Neuronal stem cell (in vitro differentiated cells): ENCODE results near the gene ZSCAN31.

Experiments used
- DNase-seq: peaks from one replicate; pipeline ENCODE4 v3.0.0-alpha.2; 2013; ENCODE audit warnings: low spot score
- H2AFZ ChIP-seq: one replicate; pipeline ENCODE4 v1.6.1; 2013; ENCODE audit warnings: mild to moderate bottlenecking, low read length, inconsistent platforms
- H2AK5ac ChIP-seq: 2 replicates; pipeline ENCODE4 v1.6.1; 2013; ENCODE audit warnings: low read depth, mild to moderate bottlenecking, inconsistent platforms, low read length, moderate library complexity, mixed read lengths
- H2BK120ac ChIP-seq: 2 replicates; pipeline ENCODE4 v1.6.1; 2013; ENCODE audit warnings: low read depth, mild to moderate bottlenecking, inconsistent platforms, low read length, moderate library complexity, mixed read lengths
- H2BK12ac ChIP-seq: one replicate; pipeline ENCODE4 v1.6.1; 2013; ENCODE audit warnings: low read length, inconsistent platforms
- H2BK15ac ChIP-seq: 2 replicates; pipeline ENCODE4 v1.6.1; 2013; ENCODE audit warnings: mild to moderate bottlenecking, low read length, inconsistent platforms, mixed read lengths
- H2BK5ac ChIP-seq: one replicate; pipeline ENCODE4 v1.6.1; 2013; ENCODE audit warnings: inconsistent platforms, mild to moderate bottlenecking, low read length, moderate library complexity
- H3K14ac ChIP-seq: one replicate; pipeline ENCODE4 v1.6.1; 2013; ENCODE audit warnings: low read length, inconsistent platforms
- H3K18ac ChIP-seq: 2 replicates; pipeline ENCODE4 v1.6.1; 2013; ENCODE audit warnings: low read length, inconsistent platforms
- H3K23ac ChIP-seq: 2 replicates; pipeline ENCODE4 v1.6.1; 2013; ENCODE audit warnings: low read depth, mild to moderate bottlenecking, mixed read lengths, low read length, inconsistent platforms; ENCODE audit not compliant: poor library complexity
- H3K27ac ChIP-seq: replicated peaks from 3 replicates; pipeline ENCODE4 v1.5.1; 2013; ENCODE audit warnings: low read length, inconsistent platforms
- H3K27me3 ChIP-seq, 3 experiments: 2 replicates each; pipeline ENCODE4 v1.6.1; 2013; ENCODE audit warnings: low read length in 3 of 3, mild to moderate bottlenecking in 2 of 3, inconsistent platforms in 1 of 3, low read depth in 1 of 3, mixed read lengths in 1 of 3, moderate library complexity in 1 of 3; ENCODE audit not compliant: control insufficient read depth in 3 of 3, insufficient read depth in 3 of 3
- H3K36me3 ChIP-seq, 2 donors: replicated peaks in 1 of 2; 2 replicates each; pipeline ENCODE4 v1.6.1; 2013; ENCODE audit warnings: low read length in 2 of 2; ENCODE audit not compliant: control insufficient read depth in 2 of 2, insufficient read depth in 2 of 2
- H3K4ac ChIP-seq: 2 replicates; pipeline ENCODE4 v1.6.1; 2013; ENCODE audit warnings: inconsistent platforms, mild to moderate bottlenecking, low read length, moderate library complexity
- H3K4me1 ChIP-seq, 2 donors: 1 replicate in 1 of 2; 2 replicates in 1 of 2; pipeline ENCODE4 v1.6.1; 2013; ENCODE audit warnings: low read length in 2 of 2, low read depth in 1 of 2; ENCODE audit not compliant: control insufficient read depth in 2 of 2, insufficient read depth in 1 of 2
- H3K4me2 ChIP-seq: one replicate; pipeline ENCODE4 v1.6.1; 2013; ENCODE audit warnings: mild to moderate bottlenecking, low read length, inconsistent platforms; ENCODE audit not compliant: insufficient read depth, poor library complexity, severe bottlenecking
- H3K4me3 ChIP-seq, 2 donors: 2 replicates each; pipeline ENCODE4 v1.5.1; 2013; ENCODE audit warnings: low read length in 2 of 2, mild to moderate bottlenecking in 2 of 2, inconsistent platforms in 1 of 2, moderate library complexity in 1 of 2
- H3K79me1 ChIP-seq: one replicate; pipeline ENCODE4 v1.6.1; 2013; ENCODE audit warnings: low read depth, mild to moderate bottlenecking, inconsistent platforms, low read length, moderate library complexity
- H3K9ac ChIP-seq: one replicate; pipeline ENCODE4 v1.6.1; 2013; ENCODE audit warnings: mild to moderate bottlenecking, low read depth, low read length, inconsistent platforms; ENCODE audit not compliant: poor library complexity
- H3K9me3 ChIP-seq, 2 donors: replicated peaks in 1 of 2; 2 replicates each; pipeline versions ENCODE3 to v1.6.1; 2013; ENCODE audit warnings: low read length in 2 of 2, mild to moderate bottlenecking in 2 of 2, inconsistent platforms in 1 of 2, low read depth in 1 of 2, mixed read lengths in 1 of 2, moderate library complexity in 1 of 2; ENCODE audit not compliant: control insufficient read depth in 2 of 2, insufficient read depth in 1 of 2
- H4K8ac ChIP-seq: one replicate; pipeline ENCODE4 v1.6.1; 2013; ENCODE audit warnings: low read depth, mild to moderate bottlenecking, inconsistent platforms, low read length, moderate library complexity
- H4K91ac ChIP-seq: one replicate; pipeline ENCODE4 v1.6.1; 2013; ENCODE audit warnings: low read length, low read depth, mild to moderate bottlenecking, inconsistent platforms; ENCODE audit not compliant: poor library complexity
- WGBS, 2 donors: extraction: QIAGEN DNeasy Blood & Tissue Kit; methylation state at CpG; one replicate each; pipeline ENCODE4 v1.1.7; 2013; ENCODE audit warnings: missing lambda C conversion rate in 2 of 2, mixed read lengths in 1 of 2; ENCODE audit not compliant: insufficient read length in 2 of 2, insufficient replicate concordance in 1 of 2; ENCODE audit errors: extremely low coverage in 2 of 2; 5-methylcytosine and 5-hydroxymethylcytosine counted together

The ZSCAN31 gene

DNA sequence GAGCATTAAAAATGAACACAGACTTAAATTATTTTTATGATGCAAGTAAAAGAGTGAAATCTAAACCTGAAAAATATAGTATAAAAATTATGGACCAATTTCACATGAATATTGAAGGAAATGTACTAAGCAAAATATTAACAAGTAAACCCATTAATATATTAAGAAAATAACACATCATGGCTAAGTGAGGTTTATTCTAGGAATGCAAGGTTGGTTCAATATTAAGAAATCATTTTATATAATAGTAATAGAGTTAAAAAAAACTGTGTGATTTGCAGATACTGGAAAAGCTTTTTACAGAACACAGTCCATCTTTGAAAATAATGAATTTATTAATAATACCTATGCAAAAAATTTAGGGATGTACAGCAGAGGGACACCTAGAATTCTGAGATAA, 42.7 kb upstream of the ZSCAN31 start:
- no peak overlapping the region for H4K91ac ChIP-seq
- H2BK120ac ChIP-seq: no peak overlapping the region
- no peak overlapping the region for H3K4ac ChIP-seq
- H2BK15ac ChIP-seq: no peak overlapping the region
- no peak for DNase-seq
- H2BK12ac ChIP-seq: no peak overlapping the region
- H3K79me1 ChIP-seq: peaks cover 2% of the 10 kb centered on the region
- no peaks in the 10 kb centered on the region for H3K4me1 ChIP-seq
- H3K27ac ChIP-seq: no peak overlapping the region
- peaks cover 4 to 23% of the 10 kb centered on the region in 2 donors for H3K9me3 ChIP-seq
- H2AFZ ChIP-seq: no peak overlapping the region
- H2AK5ac ChIP-seq: no peak overlapping the region
- H3K36me3 ChIP-seq: peaks cover 18 to 91% of the 10 kb centered on the region in 2 donors
- H3K23ac ChIP-seq: no peak overlapping the region
- H4K8ac ChIP-seq: no peak overlapping the region
- no peak overlapping the region for H3K14ac ChIP-seq
- no peak overlapping the region for H3K9ac ChIP-seq
- H2BK5ac ChIP-seq: no peak overlapping the region
- no peak overlapping the region for H3K4me2 ChIP-seq
- H3K27me3 ChIP-seq: no peaks in the 10 kb centered on the region
- no peak overlapping the region for H3K18ac ChIP-seq
- no peak overlapping the region for H3K4me3 ChIP-seq

- H3K18ac ChIP-seq: no peak overlapping the region
- H2AK5ac ChIP-seq: no peak overlapping the region
- no peaks in the 10 kb centered on the region for H3K4me1 ChIP-seq
- no peak overlapping the region for H3K23ac ChIP-seq
- H3K14ac ChIP-seq: no peak overlapping the region
- H2BK5ac ChIP-seq: no peak overlapping the region
- peaks cover 19 to 83% of the 10 kb centered on the region in 2 donors for H3K36me3 ChIP-seq
- no CpG with 5 or more reads among the region's 1 CpG for WGBS, 2 donors
- H3K4ac ChIP-seq: no peak overlapping the region
- no peak overlapping the region for H3K9ac ChIP-seq
- H3K27ac ChIP-seq: no peak overlapping the region
- DNase-seq: no peak
- H4K8ac ChIP-seq: no peak overlapping the region
- no peak overlapping the region for H2AFZ ChIP-seq
- H2BK12ac ChIP-seq: no peak overlapping the region
- no peak overlapping the region for H2BK120ac ChIP-seq
- peaks cover 4 to 23% of the 10 kb centered on the region in 2 donors for H3K9me3 ChIP-seq
- no peak overlapping the region for H4K91ac ChIP-seq
- H3K4me2 ChIP-seq: no peak overlapping the region
- H2BK15ac ChIP-seq: no peak overlapping the region
- H3K27me3 ChIP-seq: no peaks in the 10 kb centered on the region
- no peak overlapping the region for H3K4me3 ChIP-seq
- peaks cover 2% of the 10 kb centered on the region for H3K79me1 ChIP-seq
These were observed 41.9 kb upstream of the ZSCAN31 start for GRCh38 chr6:28377879-28378278.

GRCh38 chr6:28373925-28374324, 38.0 kb upstream of the ZSCAN31 start:
- Histone ChIP-seq H2BK120ac (no peak overlapping the region), H2BK5ac (no peak overlapping the region), H3K4me2 (no peak overlapping the region), H3K9me3 (peaks cover 0 to 6% of the 10 kb centered on the region in 2 donors), H3K27ac (no peak overlapping the region), H3K14ac (no peak overlapping the region), H3K79me1 (no peaks in the 10 kb centered on the region), H2BK15ac (no peak overlapping the region), H3K27me3 (no peaks in the 10 kb centered on the region), H3K36me3 (peaks cover 3 to 51% of the 10 kb centered on the region in 2 donors), H4K91ac (no peak overlapping the region), H2BK12ac (no peak overlapping the region), H3K18ac (no peak overlapping the region), H3K23ac (no peak overlapping the region), H2AK5ac (no peak overlapping the region), H3K9ac (no peak overlapping the region), H3K4me1 (no peaks in the 10 kb centered on the region), H4K8ac (no peak overlapping the region), H3K4ac (no peak overlapping the region), H2AFZ (no peak overlapping the region), H3K4me3 (no peak overlapping the region)
- no peak for DNase-seq
- WGBS, 2 donors: no CpG with 5 or more reads among the region's 1 CpG

DNA sequence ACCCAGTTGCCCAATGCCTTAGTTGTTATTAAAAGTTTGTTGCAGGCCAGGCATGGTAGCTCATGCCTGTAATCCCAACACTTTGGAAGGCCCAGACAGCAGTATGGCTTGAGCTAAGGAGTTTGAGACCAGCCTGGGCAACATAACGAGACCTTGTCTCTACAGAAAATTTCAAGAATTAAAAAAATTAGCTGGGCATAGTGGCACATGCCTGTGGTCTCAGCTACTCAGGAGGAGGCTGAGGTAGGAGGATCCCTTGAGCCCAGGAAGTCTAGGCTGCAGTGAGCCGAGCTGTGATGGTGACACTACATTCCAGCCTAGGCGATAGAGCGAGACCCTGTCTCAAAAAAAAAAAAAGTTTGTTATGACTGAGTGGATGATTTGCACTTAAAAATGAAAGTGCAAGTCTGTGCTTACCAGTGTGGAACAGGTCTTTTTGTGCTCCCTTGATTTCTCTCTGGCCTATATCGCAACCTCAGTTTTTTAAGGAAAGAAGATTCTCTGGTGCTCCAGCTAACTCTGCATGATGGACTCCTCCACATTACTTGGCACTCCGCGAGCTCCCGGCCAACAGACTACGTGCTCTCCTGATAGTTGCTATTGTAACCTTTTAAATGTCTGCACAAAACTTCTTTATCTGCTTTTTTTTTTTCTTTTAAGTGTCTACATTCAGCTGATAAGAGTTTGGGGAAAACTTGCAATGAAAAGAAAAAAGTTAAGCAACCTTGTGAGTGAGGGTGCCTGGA, 35.9 kb upstream of the ZSCAN31 start:
- no peak overlapping the region for H4K91ac ChIP-seq
- H3K18ac ChIP-seq: no peak overlapping the region
- no peaks in the 10 kb centered on the region for H3K79me1 ChIP-seq
- no peak overlapping the region for H2BK120ac ChIP-seq
- no peak for DNase-seq
- H3K14ac ChIP-seq: no peak overlapping the region
- H3K4ac ChIP-seq: no peak overlapping the region
- no peaks in the 10 kb centered on the region for H3K9me3 ChIP-seq
- H4K8ac ChIP-seq: no peak overlapping the region
- H3K27ac ChIP-seq: no peak overlapping the region
- no peak overlapping the region for H3K4me2 ChIP-seq
- H3K4me1 ChIP-seq: no peaks in the 10 kb centered on the region
- H3K36me3 ChIP-seq: peaks cover 3 to 46% of the 10 kb centered on the region in 2 donors
- H3K9ac ChIP-seq: no peak overlapping the region
- no CpG with 5 or more reads among the region's 9 CpGs for WGBS, 2 donors
- H2BK12ac ChIP-seq: no peak overlapping the region
- H2AFZ ChIP-seq: no peak overlapping the region
- no peak overlapping the region for H3K4me3 ChIP-seq
- no peak overlapping the region for H3K23ac ChIP-seq
- no peak overlapping the region for H2BK5ac ChIP-seq
- no peaks in the 10 kb centered on the region for H3K27me3 ChIP-seq
- H2BK15ac ChIP-seq: no peak overlapping the region
- no peak overlapping the region for H2AK5ac ChIP-seq
